ENCODE results near the gene COQ9. TPM values are rescaled to one million over a fixed set of nuclear protein-coding genes. Genes with fewer than 3 reads are reported as not detected.

COQ9 gene
- total RNA-seq, 4 donors from 2014 or later: 41.8 to 112 (median 76.1) TPM

- Histone ChIP-seq H3K4me3 (replicated peaks in 1 of 3) (peak overlapping the region; percentile 53 to 97 (median 88)), H3K27me3 (no peaks in the 10 kb centered on the region), H3K9me3 (no peaks in the 10 kb centered on the region), H3K4me1 (peaks cover 18 to 20% of the 10 kb centered on the region in 2 donors), H3K36me3 (no peaks in the 10 kb centered on the region), H3K27ac (peak overlapping the region; percentile 3 to 92 (median 73))
- peak; percentile 21 to 33 for DNase-seq
- WGBS, 2 donors: 5 to 8% methylated on average over 7 to 16 of the region's 28 CpGs
- TF ChIP-seq CTCF (IDR thresholded peaks at IDR 0.05) (no peak), POLR2A (IDR thresholded peaks at IDR 0.05) (no peak)
- intact Hi-C loops (cut with DNase I): no loop called here
These were observed 621 bp upstream of the COQ9 start for GRCh38 chr16:57446531-57447185.

- peaks cover 35 to 46% of the 10 kb centered on the region in 2 donors for H3K36me3 ChIP-seq
These were observed 4.7 kb downstream of the COQ9 start for GRCh38 chr16:57452021-57452420.

GRCh38 chr16:57462209-57462977, 15.1 kb downstream of the COQ9 start, which contains the start of gene POLR2C:
Gene POLR2C, plus strand, starts transcription at chr16:57462679. Its CDS starts 46 bp downstream, at chr16:57462725.
- H3K27ac ChIP-seq: peak within 1 kb of the TSS; percentile 80 to 89 (median 85)

More at GRCh38 chr16:57452021-57452420, 4.7 kb downstream of the COQ9 start:
- DNase-seq: no peak
- Histone ChIP-seq H3K27ac (no peak overlapping the region), H3K4me1 (peaks cover 9 to 12% of the 10 kb centered on the region in 2 donors), H3K9me3 (no peaks in the 10 kb centered on the region), H3K4me3 (replicated peaks in 1 of 3) (no peak overlapping the region), H3K27me3 (no peaks in the 10 kb centered on the region)
- intact Hi-C loops (cut with DNase I): no loop called here
- WGBS, 2 donors: 91 to 95% methylated on average over 10 of the region's 10 CpGs
- TF ChIP-seq CTCF (IDR thresholded peaks at IDR 0.05): no peak
- TF ChIP-seq POLR2A (IDR thresholded peaks at IDR 0.05): no peak

GRCh38 chr16:57462978-57463362, 15.7 kb downstream of the COQ9 start:
- Histone ChIP-seq H3K4me1 (peaks cover 14 to 23% of the 10 kb centered on the region in 2 donors), H3K27ac (peak overlapping the region; percentile 80 to 89 (median 85)), H3K36me3 (peaks cover 42 to 46% of the 10 kb centered on the region in 2 donors), H3K27me3 (no peaks in the 10 kb centered on the region), H3K4me3 (replicated peaks in 1 of 3) (peak overlapping the region; percentile 54 to 96 (median 86)), H3K9me3 (no peaks in the 10 kb centered on the region)
- DNase-seq: no peak
- intact Hi-C loops (cut with DNase I): loop anchor here (5.0 kb wide), 1 partner anchor 54 kb away; no protein-coding TSS in a partner anchor
- 0 to 2% methylated on average over 13 to 14 of the region's 16 CpGs for WGBS, 2 donors
- TF ChIP-seq CTCF (IDR thresholded peaks at IDR 0.05): no peak

More at GRCh38 chr16:57462209-57462977, 15.1 kb downstream of the COQ9 start, which contains the start of gene POLR2C:
- peaks cover 43 to 46% of the 10 kb centered on the region in 2 donors for H3K36me3 ChIP-seq
- DNase-seq: peak; percentile 86 to 89
- peak; percentile 86 to 98 (median 96) for TF ChIP-seq CTCF (IDR thresholded peaks at IDR 0.05)
- peak in 1 of 2 donors; percentile 79 for TF ChIP-seq POLR2A (IDR thresholded peaks at IDR 0.05)
- WGBS, 2 donors: 3 to 4% methylated on average over 10 of the region's 47 CpGs
- peak within 1 kb of the TSS; percentile 54 to 96 (median 86) for H3K4me3 ChIP-seq (replicated peaks in 1 of 3)
- intact Hi-C loops (cut with DNase I): loop anchor here (5.0 kb wide), 1 partner anchor 55 kb away; no protein-coding TSS in a partner anchor
- no peaks in the 10 kb centered on the region for H3K9me3 ChIP-seq
- H3K4me1 ChIP-seq: peaks cover 14 to 23% of the 10 kb centered on the region in 2 donors
- no peaks in the 10 kb centered on the region for H3K27me3 ChIP-seq

Measured in thyroid gland (tissue), 4 donors.